HG03060 (cell line): ENCODE data around the gene ANKH.

ENCODE experiments used
- ATAC-seq: cut with Tn5 transposase; IDR thresholded peaks from one replicate; pipeline ENCODE4 v1.9.1; 2021; ENCODE audit warnings: low read depth, moderate number of reproducible peaks; ENCODE audit not compliant: unreplicated experiment

Gene ANKH

GRCh38 chr5:14723701-14724132 lies 147.9 kb downstream of the ANKH start:
- no peak for ATAC-seq

- ATAC-seq = no peak
These were observed 148.7 kb downstream of the ANKH start for GRCh38 chr5:14722923-14723322.

GRCh38 chr5:14721990-14722656 lies 149.5 kb downstream of the ANKH start:
- no peak for ATAC-seq

- no peak for ATAC-seq
These were observed 151.2 kb downstream of the ANKH start for GRCh38 chr5:14720236-14720923.

- ATAC-seq = no peak
These were observed 152.8 kb downstream of the ANKH start for GRCh38 chr5:14718778-14719177.

- no peak for ATAC-seq
These were observed 154.5 kb downstream of the ANKH start for GRCh38 chr5:14716755-14717752.

- no peak for ATAC-seq
These were observed 156.1 kb downstream of the ANKH start for GRCh38 chr5:14715481-14715880.

GRCh38 chr5:14714706-14715105 lies 156.9 kb downstream of the ANKH start:
- no peak for ATAC-seq

- ATAC-seq = no peak
These were observed 157.8 kb downstream of the ANKH start for GRCh38 chr5:14713476-14714390.

GRCh38 chr5:14712666-14713065 lies 158.9 kb downstream of the ANKH start:
- no peak for ATAC-seq

- ATAC-seq = no peak
These were observed 159.4 kb downstream of the ANKH start for GRCh38 chr5:14712131-14712530.

GRCh38 chr5:14710313-14710994 lies 161.1 kb downstream of the ANKH start:
- ATAC-seq = no peak

GRCh38 chr5:14708551-14708950 lies 163.0 kb downstream of the ANKH start:
- no peak for ATAC-seq

GRCh38 chr5:14707811-14708390 lies 163.7 kb downstream of the ANKH start:
- no peak for ATAC-seq

GRCh38 chr5:14706615-14707021 lies 165.0 kb downstream of the ANKH start:
- ATAC-seq = no peak

- ATAC-seq = no peak
These were observed 166.0 kb downstream of the ANKH start for GRCh38 chr5:14705556-14705955.

GRCh38 chr5:14702238-14702839 lies 169.2 kb downstream of the ANKH start:
- ATAC-seq = no peak

GRCh38 chr5:14701556-14701955 lies 170.0 kb downstream of the ANKH start:
- no peak for ATAC-seq
